A673 (cell line): ENCODE results near the gene CENPX.
A peak's percentile ranks its signal among the peaks of the same experiment; 100 is the strongest.

Experiments
- CTCF ChIP-seq: fragments of 300-800, 200-600 bp; sonication (generic); conservative IDR thresholded peaks from 2 replicates; pipeline ENCODE4 v1.5.1; 2017; ENCODE audit warnings: low read depth, mild to moderate bottlenecking, antibody characterized with exemption, low read length, moderate library complexity, mixed read lengths
- EZH2 ChIP-seq: fragments of 200-600 bp; sonication (generic); IDR thresholded peaks from 2 replicates; pipeline ENCODE4 v1.6.1; 2017; ENCODE audit warnings: borderline replicate concordance, low read depth, mild to moderate bottlenecking, mixed read lengths, antibody characterized with exemption, low read length; ENCODE audit not compliant: poor library complexity, severe bottlenecking

GRCh38 chr17:82021107-82021899 lies 1.4 kb downstream of the CENPX start:
- TF ChIP-seq CTCF: peak; percentile 66
- TF ChIP-seq EZH2: no peak
